ENCODE data around the gene BAG5. TPM values are rescaled to one million over a fixed set of nuclear protein-coding genes. Genes with fewer than 3 reads are reported as not detected.

BAG5 gene
- total RNA-seq, 2 experiments from 2014 or later = 24.2 to 25.1 TPM

- no peaks in the 10 kb centered on the region for H3K9me3 Mint-ChIP-seq (ENCODE audit: low read depth)
- H3K4me3 Mint-ChIP-seq = no peak overlapping the region
- DNase-seq = no peak
- H3K27me3 Mint-ChIP-seq = no peaks in the 10 kb centered on the region
- no peaks in the 10 kb centered on the region for H3K36me3 Mint-ChIP-seq (ENCODE audit: low read depth)
- no peak for ATAC-seq
- no peaks in the 10 kb centered on the region for H3K4me1 Mint-ChIP-seq
- intact Hi-C loops (cut with DNase I, micrococcal nuclease) = no loop called here
- POLR2A ChIA-PET = interaction anchor here (0.7 kb wide), 1 partner anchor 52 kb away, joined by 3 read pairs; no protein-coding TSS in a partner anchor
- no peak overlapping the region for H3K27ac Mint-ChIP-seq
- CTCF ChIA-PET = no interaction called here
Observed at GRCh38 chr14:103537175-103537990, 25.1 kb downstream of the BAG5 start.

- DNase-seq = no peak
- no peak overlapping the region for H3K4me3 Mint-ChIP-seq
- no peaks in the 10 kb centered on the region for H3K9me3 Mint-ChIP-seq (ENCODE audit: low read depth)
- H3K27me3 Mint-ChIP-seq = no peaks in the 10 kb centered on the region
- peaks cover under 1% of the 10 kb centered on the region for H3K36me3 Mint-ChIP-seq (ENCODE audit: low read depth)
- CTCF ChIA-PET = no interaction called here
- H3K4me1 Mint-ChIP-seq = peaks cover under 1% of the 10 kb centered on the region
- POLR2A ChIA-PET = interaction anchor here (0.7 kb wide), 1 partner anchor 53 kb away, joined by 3 read pairs; no protein-coding TSS in a partner anchor
- ATAC-seq = no peak
- intact Hi-C loops (cut with DNase I, micrococcal nuclease) = no loop called here
- H3K27ac Mint-ChIP-seq = no peak overlapping the region
Observed at GRCh38 chr14:103536693-103537092, 25.8 kb downstream of the BAG5 start.

- Mint-ChIP-seq H3K4me3 (no peak overlapping the region), H3K9me3 (ENCODE audit: low read depth) (no peaks in the 10 kb centered on the region), H3K4me1 (peaks cover 6% of the 10 kb centered on the region), H3K27me3 (no peaks in the 10 kb centered on the region), H3K27ac (no peak overlapping the region), H3K36me3 (ENCODE audit: low read depth) (peaks cover 4% of the 10 kb centered on the region)
- ATAC-seq (no peak), DNase-seq (no peak)
- intact Hi-C loops (cut with DNase I, micrococcal nuclease) = no loop called here
- CTCF ChIA-PET = interaction anchor here (1.4 kb wide), 1 partner anchor 17 kb away, joined by 5 read pairs; no protein-coding TSS in a partner anchor
- POLR2A ChIA-PET = no interaction called here
Observed at GRCh38 chr14:103535891-103536565, 26.4 kb downstream of the BAG5 start.

GRCh38 chr14:103535081-103535890, 27.2 kb downstream of the BAG5 start:
- ChIA-PET CTCF (interaction anchor here (1.4 kb wide), 1 partner anchor 17 kb away, joined by 5 read pairs; no protein-coding TSS in a partner anchor), POLR2A (no interaction called here)
- no peak for ATAC-seq
- intact Hi-C loops (cut with DNase I, micrococcal nuclease) = no loop called here
- Mint-ChIP-seq H3K27me3 (no peaks in the 10 kb centered on the region), H3K27ac (no peak overlapping the region), H3K4me1 (peaks cover 13% of the 10 kb centered on the region), H3K9me3 (ENCODE audit: low read depth) (no peaks in the 10 kb centered on the region), H3K36me3 (ENCODE audit: low read depth) (peaks cover 6% of the 10 kb centered on the region), H3K4me3 (no peak overlapping the region)
- no peak for DNase-seq

DNA sequence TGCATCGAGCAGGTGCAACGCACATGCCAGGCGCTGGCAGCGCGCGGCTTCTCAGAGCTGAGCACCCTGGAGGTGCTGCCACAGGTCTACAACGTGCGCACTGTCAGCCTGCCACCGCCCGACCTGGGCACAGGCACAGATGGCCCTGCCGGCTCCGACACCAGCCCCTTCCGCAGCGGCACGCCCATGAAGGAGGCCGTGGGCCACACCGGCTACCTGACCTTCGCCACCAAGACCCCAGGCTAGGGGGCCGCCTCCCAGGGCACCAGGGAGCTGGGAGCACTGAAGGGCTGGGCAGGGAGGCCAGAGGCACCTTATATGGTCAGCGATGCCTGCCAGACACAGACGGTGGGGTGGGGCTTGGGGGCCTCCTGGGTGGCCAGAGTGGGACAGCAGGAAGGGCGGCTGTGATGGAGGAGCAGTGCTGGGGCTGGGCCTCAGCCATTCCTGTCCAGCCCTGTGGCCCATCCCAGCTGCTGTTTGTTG, 27.8 kb downstream of the BAG5 start:
- ATAC-seq = no peak
- no peak overlapping the region for H3K4me3 Mint-ChIP-seq
- CTCF ChIA-PET = interaction anchor here (1.4 kb wide), 1 partner anchor 16 kb away, joined by 5 read pairs; no protein-coding TSS in a partner anchor
- no peaks in the 10 kb centered on the region for H3K27me3 Mint-ChIP-seq
- H3K9me3 Mint-ChIP-seq (ENCODE audit: low read depth) = no peaks in the 10 kb centered on the region
- H3K4me1 Mint-ChIP-seq = peaks cover 19% of the 10 kb centered on the region
- no peak for DNase-seq
- H3K36me3 Mint-ChIP-seq (ENCODE audit: low read depth) = peaks cover 9% of the 10 kb centered on the region
- POLR2A ChIA-PET = interaction anchor here (0.5 to 0.7 kb wide), 2 partner anchors 11 to 30 kb away, joined by 3 to 5 read pairs; no protein-coding TSS in a partner anchor
- intact Hi-C loops (cut with DNase I, micrococcal nuclease) = no loop called here
- no peak overlapping the region for H3K27ac Mint-ChIP-seq

DNA sequence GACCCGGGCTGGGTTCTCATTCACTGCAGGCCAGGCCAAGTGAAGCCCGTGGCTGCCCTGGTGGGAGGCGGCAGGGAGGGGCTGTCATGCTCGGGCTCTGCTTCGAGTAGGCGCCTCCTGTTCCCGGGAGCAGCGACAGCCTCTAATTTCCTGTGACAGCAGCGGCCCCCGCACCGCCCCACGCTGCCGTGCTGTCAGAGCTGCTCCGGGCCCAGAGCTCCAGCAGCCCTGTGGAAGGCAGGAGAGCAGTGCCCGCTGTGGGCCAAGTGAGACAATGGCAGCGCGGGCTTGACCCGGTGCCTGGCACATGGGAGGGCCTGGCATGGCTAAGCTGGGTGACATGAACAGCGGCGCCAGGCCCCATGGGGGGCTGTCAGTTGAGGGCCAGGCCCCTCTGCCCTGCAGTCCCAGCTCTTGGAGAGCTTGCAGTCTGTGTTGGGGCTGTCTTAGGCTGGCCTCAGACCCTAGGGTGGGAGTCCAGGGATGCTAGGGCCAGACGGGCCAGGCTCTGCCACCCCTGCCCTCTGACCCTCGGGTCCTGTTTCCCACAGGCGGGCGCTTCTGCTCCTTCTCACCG, 28.4 kb downstream of the BAG5 start:
- CTCF ChIA-PET = no interaction called here
- DNase-seq = no peak
- Mint-ChIP-seq H3K4me3 (no peak overlapping the region), H3K9me3 (ENCODE audit: low read depth) (no peaks in the 10 kb centered on the region), H3K27ac (no peak overlapping the region), H3K36me3 (ENCODE audit: low read depth) (peaks cover 11% of the 10 kb centered on the region), H3K4me1 (peaks cover 19% of the 10 kb centered on the region), H3K27me3 (no peaks in the 10 kb centered on the region)
- intact Hi-C loops (cut with DNase I, micrococcal nuclease) = no loop called here
- POLR2A ChIA-PET = interaction anchor here (0.5 to 0.8 kb wide), 3 partner anchors 10 to 31 kb away, joined by 3 to 5 read pairs (median 3); no protein-coding TSS in a partner anchor
- ATAC-seq = no peak

- Mint-ChIP-seq H3K27me3 (no peaks in the 10 kb centered on the region), H3K4me1 (peaks cover 22% of the 10 kb centered on the region), H3K27ac (no peak overlapping the region), H3K4me3 (no peak overlapping the region), H3K36me3 (ENCODE audit: low read depth) (peaks cover 11% of the 10 kb centered on the region), H3K9me3 (ENCODE audit: low read depth) (no peaks in the 10 kb centered on the region)
- DNase-seq (no peak), ATAC-seq (no peak)
- POLR2A ChIA-PET = interaction anchor here (0.8 kb wide), 1 partner anchor 10 kb away, joined by 3 read pairs; no protein-coding TSS in a partner anchor
- intact Hi-C loops (cut with DNase I, micrococcal nuclease) = no loop called here
- CTCF ChIA-PET = no interaction called here
Observed at GRCh38 chr14:103533137-103533998, 29.1 kb downstream of the BAG5 start.

DNA sequence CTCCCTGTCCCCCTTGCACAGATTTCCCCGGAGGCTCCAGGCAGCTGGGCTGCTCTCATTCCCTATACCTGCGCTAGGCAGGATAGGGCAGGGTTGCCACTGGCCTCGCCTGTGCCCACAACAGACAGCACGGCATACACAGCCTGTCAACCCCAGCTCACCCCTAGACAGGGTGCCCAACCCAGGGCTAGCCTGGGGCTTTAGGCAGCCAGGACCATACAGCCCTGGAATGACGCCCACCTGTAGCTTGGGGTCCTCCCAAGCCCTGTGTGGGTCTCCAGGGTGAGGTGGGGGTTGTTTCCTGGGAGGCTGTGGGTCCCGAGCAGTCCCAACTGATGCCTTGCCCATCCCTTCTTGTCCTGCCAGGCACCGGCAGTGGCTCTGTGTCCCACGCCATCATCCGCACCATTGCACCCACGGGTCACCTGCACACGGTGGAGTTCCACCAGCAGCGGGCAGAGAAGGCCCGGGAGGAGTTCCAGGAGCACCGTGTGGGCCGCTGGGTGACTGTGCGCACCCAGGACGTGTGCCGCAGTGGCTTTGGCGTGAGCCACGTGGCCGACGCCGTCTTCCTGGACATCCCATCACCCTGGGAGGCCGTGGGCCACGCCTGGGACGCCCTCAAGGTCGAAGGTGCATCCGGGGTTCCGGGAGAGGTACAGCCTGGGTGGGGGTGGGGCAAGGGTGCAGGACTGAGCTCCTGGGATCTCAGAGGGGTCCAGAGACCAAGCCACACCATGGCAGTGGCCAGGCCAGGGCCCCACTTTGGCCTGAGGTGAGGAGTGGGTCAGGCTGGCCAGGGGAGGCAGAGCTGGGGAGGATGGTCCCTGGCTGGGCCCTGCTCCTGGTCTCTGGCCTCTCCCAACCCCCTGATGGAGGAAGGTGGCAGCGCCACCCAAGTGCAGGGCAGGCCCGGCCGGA, 30.0 kb downstream of the BAG5 start:
- POLR2A ChIA-PET = no interaction called here
- Mint-ChIP-seq H3K4me3 (no peak overlapping the region), H3K27me3 (no peaks in the 10 kb centered on the region), H3K9me3 (ENCODE audit: low read depth) (no peaks in the 10 kb centered on the region), H3K27ac (no peak overlapping the region), H3K4me1 (peaks cover 28% of the 10 kb centered on the region), H3K36me3 (ENCODE audit: low read depth) (peaks cover 11% of the 10 kb centered on the region)
- CTCF ChIA-PET = no interaction called here
- intact Hi-C loops (cut with DNase I, micrococcal nuclease) = no loop called here
- no peak for ATAC-seq
- DNase-seq = no peak

- H3K9me3 Mint-ChIP-seq (ENCODE audit: low read depth) = no peaks in the 10 kb centered on the region
- H3K27me3 Mint-ChIP-seq = no peaks in the 10 kb centered on the region
- H3K4me3 Mint-ChIP-seq = peak overlapping the region; percentile 96
- ChIA-PET CTCF (interaction anchor here (1.2 kb wide), 1 partner anchor 13 kb away, joined by 5 read pairs; no protein-coding TSS in a partner anchor), POLR2A (no interaction called here)
- peaks cover 11% of the 10 kb centered on the region for H3K36me3 Mint-ChIP-seq (ENCODE audit: low read depth)
- no peak overlapping the region for H3K27ac Mint-ChIP-seq
- ATAC-seq (no peak), DNase-seq (no peak)
- intact Hi-C loops (cut with DNase I, micrococcal nuclease) = no loop called here
- H3K4me1 Mint-ChIP-seq = peaks cover 33% of the 10 kb centered on the region
Observed at GRCh38 chr14:103531421-103532215, 30.8 kb downstream of the BAG5 start.
